Stimulated activated CD4-positive, alpha-beta T cell treated with anti-CD3 and anti-CD28 coated beads, Interleukin-1b, Interleukin-23, amount 100 ng/mL, for 4 hours (primary cell): Measurements from ENCODE around the gene RIPOR2.

Source experiments
- DNase-seq, 2 donors: peaks; one replicate each; pipeline ENCODE4 v3.0.0-alpha.2; 2020; ENCODE audit warnings: low read depth in 2 of 2

The RIPOR2 gene

DNA sequence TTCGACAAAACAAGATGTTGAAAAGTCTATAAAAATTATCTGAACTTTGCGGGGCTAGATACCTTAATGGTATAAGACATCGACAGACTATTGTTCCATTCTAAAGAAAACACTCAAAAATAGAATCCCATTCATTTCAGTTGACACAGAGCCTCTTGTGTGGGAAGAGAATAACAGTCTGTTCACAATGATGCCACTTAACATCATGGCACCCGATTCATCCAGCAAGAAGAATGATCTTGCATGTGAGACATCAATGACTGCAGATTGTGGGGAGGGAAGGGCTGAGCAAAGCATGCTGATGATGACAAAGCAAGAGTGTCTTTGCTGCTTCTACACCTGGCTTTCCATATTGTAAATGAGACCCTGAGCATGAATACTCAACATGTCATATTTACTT is 87.3 kb downstream of the RIPOR2 start:
- no peak for DNase-seq

GRCh38 chr6:24847402-24847801 is 88.4 kb downstream of the RIPOR2 start:
- no peak for DNase-seq

- DNase-seq = no peak
Measured at GRCh38 chr6:24845578-24845977, 90.2 kb downstream of the RIPOR2 start.

- DNase-seq = no peak
Measured at GRCh38 chr6:24844903-24845302, 90.9 kb downstream of the RIPOR2 start.

DNA sequence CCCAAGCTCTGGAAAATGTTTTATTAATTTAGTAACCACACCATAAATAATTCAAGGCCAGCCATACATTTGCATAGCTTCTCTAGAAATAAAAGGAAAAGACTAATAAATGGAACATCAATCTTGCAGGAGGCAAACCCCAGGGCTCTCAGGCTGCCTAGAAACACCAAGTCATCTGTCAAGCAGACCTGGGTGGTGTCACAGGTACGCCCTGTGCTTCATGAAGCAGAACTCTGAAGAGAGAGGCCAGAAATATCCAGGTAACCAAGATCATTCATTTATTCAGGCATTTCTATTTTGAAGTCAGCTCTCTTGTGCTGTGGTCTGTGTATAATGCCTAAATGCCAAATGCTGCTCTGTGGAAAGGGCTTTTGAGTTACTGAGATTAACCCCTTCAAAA is 91.7 kb downstream of the RIPOR2 start:
- no peak for DNase-seq

DNA sequence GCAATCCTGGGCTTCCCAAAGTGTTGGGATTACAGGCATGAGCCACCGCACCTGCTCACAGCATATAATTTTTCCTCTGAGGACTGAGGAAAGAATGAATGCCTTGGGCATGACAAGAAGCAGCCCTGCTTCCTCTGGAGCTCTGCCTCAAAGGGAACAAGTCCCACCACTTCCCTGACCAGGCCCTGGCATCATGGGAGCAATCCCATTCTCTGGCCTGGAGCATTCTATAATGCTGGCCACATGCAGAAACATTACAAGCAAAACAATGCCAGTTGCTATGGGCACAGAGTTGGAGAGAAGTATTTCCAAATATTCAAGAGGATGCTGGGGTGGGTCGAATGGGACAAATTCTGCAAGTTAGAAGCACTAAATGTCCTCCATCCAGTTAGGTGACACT is 95.6 kb downstream of the RIPOR2 start:
- no peak for DNase-seq

GRCh38 chr6:24838994-24839393 is 96.8 kb downstream of the RIPOR2 start:
- no peak for DNase-seq

GRCh38 chr6:24838081-24838480 is 97.7 kb downstream of the RIPOR2 start:
- DNase-seq = no peak

DNA sequence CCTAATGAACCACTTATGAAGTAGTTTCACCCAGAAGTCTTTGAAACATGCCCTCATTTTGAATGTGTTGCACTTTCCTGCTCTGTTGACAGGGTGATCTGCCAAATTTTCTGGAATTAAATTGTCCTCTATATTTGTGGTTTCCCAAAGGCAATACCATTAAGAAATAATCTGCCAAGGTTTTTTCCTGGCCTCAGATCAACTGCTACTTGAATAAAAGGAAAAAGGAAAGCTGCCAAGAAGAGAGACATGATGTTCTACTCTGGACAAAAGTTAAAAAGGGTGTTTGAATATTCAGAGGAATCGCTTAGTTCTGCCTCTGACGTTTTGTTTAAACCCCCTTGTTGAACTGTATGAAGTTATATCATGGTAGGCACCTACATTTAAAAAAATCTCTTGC is 99.7 kb downstream of the RIPOR2 start:
- no peak for DNase-seq

GRCh38 chr6:24833711-24834386 is 101.9 kb downstream of the RIPOR2 start:
- no peak for DNase-seq

- DNase-seq = no peak
Measured at GRCh38 chr6:24832794-24833193, 103.0 kb downstream of the RIPOR2 start.

GRCh38 chr6:24831771-24832716 is 103.7 kb downstream of the RIPOR2 start:
- DNase-seq = no peak

- no peak for DNase-seq
Measured at GRCh38 chr6:24829657-24830056, 106.1 kb downstream of the RIPOR2 start.

- DNase-seq = no peak
Measured at GRCh38 chr6:24827970-24828369, 107.8 kb downstream of the RIPOR2 start.

DNA sequence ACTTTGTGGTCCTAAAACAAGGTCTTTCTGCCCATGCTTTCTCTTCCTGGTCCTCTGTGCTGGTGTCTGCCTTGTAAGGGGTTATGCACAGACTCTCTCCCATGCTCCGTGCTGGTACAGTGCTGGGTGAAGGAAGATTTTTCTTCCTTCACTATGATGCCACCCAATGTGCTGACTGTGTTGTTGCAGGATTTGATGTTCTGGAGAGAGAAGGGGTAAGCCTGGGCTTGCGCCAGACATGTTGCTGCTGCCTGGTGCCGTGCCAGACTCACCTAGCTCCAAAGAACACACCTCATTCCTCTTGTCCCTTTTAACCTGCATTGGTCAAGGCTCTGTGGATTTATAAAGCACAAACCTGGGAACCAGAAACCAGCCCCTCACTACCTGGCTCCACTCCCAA is 108.6 kb downstream of the RIPOR2 start:
- DNase-seq = no peak

- DNase-seq = no peak
Measured at GRCh38 chr6:24825130-24825630, 110.6 kb downstream of the RIPOR2 start.

GRCh38 chr6:24824142-24824938 is 111.4 kb downstream of the RIPOR2 start:
- no peak for DNase-seq

DNA sequence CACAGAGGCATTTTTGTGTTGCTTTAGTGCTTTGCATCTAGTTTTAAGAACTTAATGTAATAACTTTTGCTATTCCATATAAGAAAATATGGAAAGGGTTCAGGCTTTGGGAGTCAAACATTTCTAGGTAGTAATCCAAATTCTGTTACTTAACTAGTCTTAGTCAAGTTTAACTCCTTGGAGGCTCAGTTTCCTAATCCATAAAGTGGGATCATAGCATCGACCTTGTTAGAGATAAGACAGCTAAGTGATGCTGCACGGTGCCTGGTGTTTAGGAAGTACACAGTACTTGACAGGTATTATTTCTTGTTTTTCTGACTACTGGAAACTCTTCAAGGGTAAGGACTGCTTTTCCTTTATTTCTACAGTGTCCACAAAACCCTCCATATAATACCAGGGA is 112.6 kb downstream of the RIPOR2 start:
- DNase-seq = no peak

DNA sequence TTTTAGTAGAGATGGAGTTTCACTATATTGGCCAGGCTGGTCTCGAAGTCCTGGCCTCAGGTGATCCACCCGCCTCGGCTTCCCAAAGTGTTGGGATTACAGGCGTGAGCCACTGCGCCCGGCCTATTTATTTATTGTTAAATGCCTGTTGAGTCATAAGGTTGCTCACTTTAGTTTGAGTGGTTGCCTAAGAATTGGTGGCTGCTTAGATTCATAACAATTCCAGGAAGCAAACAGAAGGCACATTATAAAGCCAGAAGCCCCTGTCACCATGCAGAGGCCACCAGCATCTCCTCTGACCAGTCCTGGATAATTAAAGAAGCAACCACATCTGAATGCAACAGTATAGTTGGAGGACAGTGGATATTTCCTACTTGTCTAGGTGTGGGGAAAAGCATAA is 113.1 kb downstream of the RIPOR2 start:
- DNase-seq = no peak

DNA sequence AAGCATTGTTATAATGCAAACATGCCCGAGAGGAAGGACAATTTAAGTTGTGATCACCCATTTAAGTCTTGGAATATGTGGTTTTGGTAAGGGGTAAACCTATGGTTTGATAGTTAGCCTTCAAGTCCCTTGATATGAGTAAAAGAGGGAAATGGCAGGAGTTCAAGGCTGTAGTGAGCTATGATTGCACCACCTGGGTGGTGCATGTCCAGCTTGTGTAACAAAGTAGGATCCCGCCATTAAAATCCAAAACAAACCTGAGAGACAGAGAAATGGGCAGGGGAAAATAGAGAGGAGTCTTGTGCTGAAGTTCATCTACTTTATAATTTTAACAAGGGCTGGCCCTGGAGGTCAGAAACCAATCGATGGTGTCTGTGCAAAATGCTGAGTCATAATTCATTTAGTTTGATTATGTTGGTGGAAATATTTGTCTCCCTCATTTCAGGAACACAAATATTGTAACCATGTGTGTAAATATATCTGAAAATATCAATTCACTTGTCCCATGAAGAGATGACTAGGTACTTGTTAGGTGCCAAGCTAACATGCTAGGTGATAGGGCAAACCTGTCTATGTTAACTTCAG is 113.8 kb downstream of the RIPOR2 start:
- DNase-seq = no peak

DNA sequence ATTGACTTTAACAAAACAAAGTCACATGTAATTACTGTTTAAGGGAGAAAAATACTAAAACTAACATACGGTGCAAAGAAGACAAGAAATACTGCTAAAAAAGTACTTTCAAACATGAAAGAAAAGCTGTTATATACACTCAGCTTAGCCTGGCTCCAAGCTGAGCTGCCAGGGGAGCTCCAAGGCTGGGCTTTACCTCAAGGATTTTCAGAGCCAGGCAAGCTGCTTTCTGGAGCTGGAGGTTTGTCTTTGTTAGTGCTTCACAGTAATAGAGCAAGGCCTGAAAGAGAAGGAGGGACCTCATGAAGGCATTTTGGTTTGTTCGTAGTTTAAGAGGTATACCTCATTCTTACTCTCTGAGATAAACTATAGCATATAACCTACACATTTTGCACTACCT is 117.4 kb downstream of the RIPOR2 start:
- no peak for DNase-seq

DNA sequence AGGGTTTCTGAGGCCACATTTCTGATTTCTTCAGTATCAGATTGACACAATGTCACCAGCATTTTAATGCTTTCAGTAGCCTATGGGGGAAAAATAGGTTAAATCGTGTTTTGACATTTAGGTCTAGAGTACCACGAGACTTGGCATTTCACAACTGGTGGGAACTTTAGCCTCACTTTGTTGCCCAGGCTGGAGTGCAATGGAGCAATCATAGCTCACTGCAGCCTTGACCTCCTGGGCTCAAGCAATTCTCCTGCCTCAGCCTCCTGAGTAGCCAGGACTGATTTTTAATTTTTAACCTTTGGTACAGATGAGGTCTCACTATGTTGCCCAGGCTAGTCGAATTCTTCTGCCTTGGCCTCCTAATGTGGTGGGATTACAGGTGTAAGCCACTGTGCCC is 126.0 kb downstream of the RIPOR2 start:
- no peak for DNase-seq
